ENCODE data around the gene DNAH17. TPM values are rescaled to one million over a fixed set of nuclear protein-coding genes. Genes with fewer than 3 reads are reported as not detected.

The DNAH17 gene
- total and polyA plus RNA-seq, 2 of the 13 experiments (the other 11 are each of a cell fraction or from before 2014, with no cell fraction given) = 0.86 to 1.6 TPM

DNA sequence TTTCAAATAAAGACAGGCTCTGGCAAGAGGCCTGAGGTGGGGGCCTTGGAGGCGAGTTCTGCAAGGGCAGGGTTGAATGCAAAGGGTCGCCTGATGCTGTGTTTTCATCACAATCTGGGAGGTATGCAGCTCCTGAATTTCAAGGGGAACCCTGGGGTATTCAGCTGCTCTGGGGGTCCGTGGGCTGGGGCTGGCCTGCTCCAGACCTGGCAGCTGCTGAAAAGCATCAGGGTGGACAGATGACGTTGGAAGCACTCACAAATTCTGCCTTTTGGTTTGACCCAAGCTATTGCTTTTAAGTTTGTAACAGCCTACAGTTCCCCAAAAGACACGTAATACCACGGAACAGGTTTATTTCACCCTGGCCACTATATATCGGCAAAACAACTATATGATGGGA, 1.3 kb downstream of the DNAH17 start (continued):
- TF ChIP-seq ZBTB3 (CRISPR knock-in tag; IDR thresholded peaks at IDR 0.05; ENCODE audit: borderline replicate concordance, low read depth) (no peak), ZNF572 (CRISPR knock-in tag; IDR thresholded peaks at IDR 0.05) (no peak), SNAI1 (CRISPR knock-in tag; IDR thresholded peaks at IDR 0.05; ENCODE audit: borderline replicate concordance) (no peak), MAFK (conservative IDR thresholded peaks at IDR 0.05 in 1 of 2, IDR thresholded peaks at IDR 0.05 in 1 of 2; ENCODE audit: low read length in 2 of 2) (no peak), SMYD3 (CRISPR knock-in tag; IDR thresholded peaks at IDR 0.05) (no peak), RFX5 (IDR thresholded peaks at IDR 0.05; ENCODE audit: low read depth, low read length) (no peak), MTF1 (CRISPR knock-in tag; IDR thresholded peaks at IDR 0.05) (no peak), MED8 (CRISPR knock-in tag; IDR thresholded peaks at IDR 0.05; ENCODE audit: insufficient replicate concordance) (no peak), JARID2 (CRISPR knock-in tag; IDR thresholded peaks at IDR 0.05; ENCODE audit: insufficient replicate concordance) (no peak)
- TF ChIP-seq, protein P1, sequence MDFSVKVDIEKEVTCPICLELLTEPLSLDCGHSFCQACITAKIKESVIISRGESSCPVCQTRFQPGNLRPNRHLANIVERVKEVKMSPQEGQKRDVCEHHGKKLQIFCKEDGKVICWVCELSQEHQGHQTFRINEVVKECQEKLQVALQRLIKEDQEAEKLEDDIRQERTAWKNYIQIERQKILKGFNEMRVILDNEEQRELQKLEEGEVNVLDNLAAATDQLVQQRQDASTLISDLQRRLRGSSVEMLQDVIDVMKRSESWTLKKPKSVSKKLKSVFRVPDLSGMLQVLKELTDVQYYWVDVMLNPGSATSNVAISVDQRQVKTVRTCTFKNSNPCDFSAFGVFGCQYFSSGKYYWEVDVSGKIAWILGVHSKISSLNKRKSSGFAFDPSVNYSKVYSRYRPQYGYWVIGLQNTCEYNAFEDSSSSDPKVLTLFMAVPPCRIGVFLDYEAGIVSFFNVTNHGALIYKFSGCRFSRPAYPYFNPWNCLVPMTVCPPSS (IDR thresholded peaks at IDR 0.05) = no peak
- TF ChIP-seq, protein P2, sequence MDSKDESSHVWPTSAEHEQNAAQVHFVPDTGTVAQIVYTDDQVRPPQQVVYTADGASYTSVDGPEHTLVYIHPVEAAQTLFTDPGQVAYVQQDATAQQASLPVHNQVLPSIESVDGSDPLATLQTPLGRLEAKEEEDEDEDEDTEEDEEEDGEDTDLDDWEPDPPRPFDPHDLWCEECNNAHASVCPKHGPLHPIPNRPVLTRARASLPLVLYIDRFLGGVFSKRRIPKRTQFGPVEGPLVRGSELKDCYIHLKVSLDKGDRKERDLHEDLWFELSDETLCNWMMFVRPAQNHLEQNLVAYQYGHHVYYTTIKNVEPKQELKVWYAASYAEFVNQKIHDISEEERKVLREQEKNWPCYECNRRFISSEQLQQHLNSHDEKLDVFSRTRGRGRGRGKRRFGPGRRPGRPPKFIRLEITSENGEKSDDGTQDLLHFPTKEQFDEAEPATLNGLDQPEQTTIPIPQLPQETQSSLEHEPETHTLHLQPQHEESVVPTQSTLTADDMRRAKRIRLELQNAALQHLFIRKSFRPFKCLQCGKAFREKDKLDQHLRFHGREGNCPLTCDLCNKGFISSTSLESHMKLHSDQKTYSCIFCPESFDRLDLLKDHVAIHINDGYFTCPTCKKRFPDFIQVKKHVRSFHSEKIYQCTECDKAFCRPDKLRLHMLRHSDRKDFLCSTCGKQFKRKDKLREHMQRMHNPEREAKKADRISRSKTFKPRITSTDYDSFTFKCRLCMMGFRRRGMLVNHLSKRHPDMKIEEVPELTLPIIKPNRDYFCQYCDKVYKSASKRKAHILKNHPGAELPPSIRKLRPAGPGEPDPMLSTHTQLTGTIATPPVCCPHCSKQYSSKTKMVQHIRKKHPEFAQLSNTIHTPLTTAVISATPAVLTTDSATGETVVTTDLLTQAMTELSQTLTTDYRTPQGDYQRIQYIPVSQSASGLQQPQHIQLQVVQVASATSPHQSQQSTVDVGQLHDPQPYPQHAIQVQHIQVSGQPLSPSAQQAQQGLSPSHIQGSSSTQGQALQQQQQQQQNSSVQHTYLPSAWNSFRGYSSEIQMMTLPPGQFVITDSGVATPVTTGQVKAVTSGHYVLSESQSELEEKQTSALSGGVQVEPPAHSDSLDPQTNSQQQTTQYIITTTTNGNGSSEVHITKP (CRISPR knock-in tag; IDR thresholded peaks at IDR 0.05; ENCODE audit: low read depth) = no peak
- TF ChIP-seq, protein P3, sequence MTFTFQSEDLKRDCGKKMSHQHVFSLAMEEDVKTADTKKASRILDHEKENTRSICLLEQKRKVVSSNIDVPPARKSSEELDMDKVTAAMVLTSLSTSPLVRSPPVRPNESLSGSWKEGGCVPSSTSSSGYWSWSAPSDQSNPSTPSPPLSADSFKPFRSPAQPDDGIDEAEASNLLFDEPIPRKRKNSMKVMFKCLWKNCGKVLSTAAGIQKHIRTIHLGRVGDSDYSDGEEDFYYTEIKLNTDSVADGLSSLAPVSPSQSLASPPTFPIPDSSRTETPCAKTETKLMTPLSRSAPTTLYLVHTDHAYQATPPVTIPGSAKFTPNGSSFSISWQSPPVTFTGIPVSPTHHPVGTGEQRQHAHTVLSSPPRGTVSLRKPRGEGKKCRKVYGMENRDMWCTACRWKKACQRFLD (CRISPR knock-in tag; IDR thresholded peaks at IDR 0.05; ENCODE audit: borderline replicate concordance) = no peak
- TF ChIP-seq, protein P4, sequence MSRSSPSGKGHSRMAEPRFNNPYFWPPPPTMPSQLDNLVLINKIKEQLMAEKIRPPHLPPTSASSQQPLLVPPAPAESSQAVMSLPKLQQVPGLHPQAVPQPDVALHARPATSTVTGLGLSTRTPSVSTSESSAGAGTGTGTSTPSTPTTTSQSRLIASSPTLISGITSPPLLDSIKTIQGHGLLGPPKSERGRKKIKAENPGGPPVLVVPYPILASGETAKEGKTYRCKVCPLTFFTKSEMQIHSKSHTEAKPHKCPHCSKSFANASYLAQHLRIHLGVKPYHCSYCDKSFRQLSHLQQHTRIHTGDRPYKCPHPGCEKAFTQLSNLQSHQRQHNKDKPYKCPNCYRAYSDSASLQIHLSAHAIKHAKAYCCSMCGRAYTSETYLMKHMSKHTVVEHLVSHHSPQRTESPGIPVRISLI (CRISPR knock-in tag; IDR thresholded peaks at IDR 0.05; ENCODE audit: borderline replicate concordance) = no peak

Data from HepG2 (cell line).